Pancreas (tissue), 10 donors: ENCODE measurements around the gene GPX4. TPM values are rescaled to one million over a fixed set of nuclear protein-coding genes. Genes with fewer than 3 reads are reported as not detected.

Experiments
- ATAC-seq, 4 donors: fragments of 200-7000 bp; cut with Tn5 transposase; one replicate each; pipeline versions ENCODE4 v1.8.0 to v1.9.1; 2020; ENCODE audit warnings: mild to moderate bottlenecking in 4 of 4, moderate library complexity in 4 of 4
- DNase-seq, 6 donors: peaks; one replicate each; pipeline ENCODE4 v3.0.0-alpha.2; 2020
- FAIRE-seq: peaks from 2 replicates; lab custom pipeline; 2012; peaks lifted over from hg19 to GRCh38; lab: Jason Lieb, UNC
- H3K27ac ChIP-seq, 4 donors: fragments of 200-600 bp; sonication (generic); 1 replicate in 3 of 4; 2 replicates in 1 of 4; pipeline versions ENCODE4 v1.5.0 to v1.8.0; 2020
- H3K27me3 ChIP-seq, 4 donors: fragments of 200-600 bp; one replicate each; pipeline ENCODE4 v1.8.0; 2021
- H3K36me3 ChIP-seq, 3 donors: fragments of 200-600 bp; sonication (generic) in 1 of 3; one replicate each; pipeline versions ENCODE4 v1.5.0 to v1.8.0; 2020 to 2021
- H3K4me1 ChIP-seq, 3 donors: fragments of 200-600 bp; one replicate each; pipeline ENCODE4 v1.8.0; 2021
- H3K4me3 ChIP-seq, 4 donors: fragments of 200-600 bp; sonication (generic) in 2 of 4; one replicate each; pipeline versions ENCODE4 v1.5.0 to v1.8.0; 2020 to 2021
- H3K9me3 ChIP-seq, 4 donors: fragments of 200-600 bp; one replicate each; pipeline ENCODE4 v1.8.0; 2021
- CTCF ChIP-seq, 4 donors: fragments of 200-600 bp; sonication (generic) in 3 of 4; IDR thresholded peaks; one replicate each; pipeline versions ENCODE4 v1.5.0 to v1.8.0; 2021; ENCODE audit warnings: antibody characterized with exemption in 4 of 4
- WGBS, 2 donors: extraction: QIAGEN DNeasy Blood & Tissue Kit; methylation state at CpG; one replicate each; pipeline ENCODE4 v1.1.7; 2013; 5-methylcytosine and 5-hydroxymethylcytosine counted together
- intact Hi-C, 3 donors: fragments of 100-400 bp; cut with DNase I; formaldehyde crosslinking; loops; one replicate each; pipeline versions ENCODE4 v1.11.1 to v1.14.2; 2022
- polyA plus RNA-seq, 2 donors: library from polyadenylated mRNA; stranded (reverse); fragments of 200-250 nt; gene quantifications; one replicate each; pipeline ENCODE4 v1.2.3, GENCODE V29; 2013
- total RNA-seq, 6 donors: library from RNA; stranded (reverse); fragmentation: NEBNext Ultra II Directional in 4 of 6; extraction: Animal tissue kit (Norgen Biotek cat#: 25700) in 4 of 6; gene quantifications; one replicate each; pipeline versions ENCODE4 v1.2.1 to v1.2.4, GENCODE V29; 2021 to 2023
- donor health status: healthy with polysubstance abuse.
- donor health status: DM: no; HTN: no; CAD: no; lungs with moderate emphysema.
- donor health status: DM: no; HTN: no; CAD: no.
- donor health status: control.
- donor health status: control.
- donor health status: Bipolar disorder and iron deficiency.
- donor health status: DM: yes; HTN: yes; CAD: no.
- donor health status: DM: no; HTN: no; CAD: no.
- donor health status: DM: no; HTN: no; CAD: no.
- donor health status: DM: yes; HTN: yes; CAD: no.

Gene GPX4
- total and polyA plus RNA-seq, 8 donors = 48.8 to 290 (median 76.8) TPM

- Histone ChIP-seq H3K27ac (peak overlapping the region in 1 of 4 donors; percentile 22), H3K4me3 (no peak overlapping the region), H3K4me1 (peaks cover 0 to 10% (median 0%) of the 10 kb centered on the region in 3 donors), H3K27me3 (no peaks in the 10 kb centered on the region), H3K9me3 (no peaks in the 10 kb centered on the region), H3K36me3 (no peaks in the 10 kb centered on the region)
- no peak for FAIRE-seq
- peak in 3 of 4 donors; percentile 5 to 17 (median 15) for ATAC-seq
- intact Hi-C loops = no loop called here
- peak in 3 of 6 donors; percentile 61 to 71 (median 66) for DNase-seq
- no peak for TF ChIP-seq CTCF (IDR thresholded peaks at IDR 0.05)
- 64 to 75% methylated on average over 16 of the region's 16 CpGs for WGBS, 2 donors
These were observed 26.8 kb upstream of the GPX4 start for GRCh38 chr19:1076951-1077350.

GRCh38 chr19:1079566-1080111 is 24.2 kb upstream of the GPX4 start:
- ATAC-seq (no peak), DNase-seq (peak in 3 of 6 donors; percentile 48 to 78 (median 60)), FAIRE-seq (no peak)
- Histone ChIP-seq H3K9me3 (no peaks in the 10 kb centered on the region), H3K27me3 (no peaks in the 10 kb centered on the region), H3K4me1 (peaks cover 0 to 17% (median 0%) of the 10 kb centered on the region in 3 donors), H3K27ac (no peak overlapping the region), H3K36me3 (no peaks in the 10 kb centered on the region), H3K4me3 (no peak overlapping the region)
- no peak for TF ChIP-seq CTCF (IDR thresholded peaks at IDR 0.05)
- intact Hi-C loops = no loop called here
- WGBS, 2 donors = 90 to 95% methylated on average over 45 of the region's 45 CpGs

- Histone ChIP-seq H3K4me1 (peaks cover 0 to 11% (median 0%) of the 10 kb centered on the region in 3 donors), H3K9me3 (no peaks in the 10 kb centered on the region), H3K27me3 (no peaks in the 10 kb centered on the region), H3K27ac (no peak overlapping the region), H3K4me3 (no peak overlapping the region), H3K36me3 (no peaks in the 10 kb centered on the region)
- TF ChIP-seq CTCF (IDR thresholded peaks at IDR 0.05) = no peak
- ATAC-seq = no peak
- FAIRE-seq = no peak
- WGBS, 2 donors = 92 to 95% methylated on average over 50 of the region's 50 CpGs
- peak in 3 of 6 donors; percentile 55 to 84 (median 58) for DNase-seq
- intact Hi-C loops = no loop called here
These were observed 23.2 kb upstream of the GPX4 start for GRCh38 chr19:1080360-1081161.

- Histone ChIP-seq H3K9me3 (no peaks in the 10 kb centered on the region), H3K27me3 (no peaks in the 10 kb centered on the region), H3K36me3 (no peaks in the 10 kb centered on the region), H3K4me3 (peak overlapping the region in 1 of 4 donors; percentile 31), H3K27ac (no peak overlapping the region), H3K4me1 (peaks cover 0 to 7% (median 0%) of the 10 kb centered on the region in 3 donors)
- 48 to 52% methylated on average over 52 to 58 of the region's 58 CpGs for WGBS, 2 donors
- ATAC-seq = peak in 1 of 4 donors; percentile 0
- FAIRE-seq = no peak
- peak in 3 of 6 donors; percentile 52 to 86 (median 73) for DNase-seq
- intact Hi-C loops = no loop called here
- TF ChIP-seq CTCF (IDR thresholded peaks at IDR 0.05) = no peak
These were observed 22.3 kb upstream of the GPX4 start for GRCh38 chr19:1081301-1082164.
